T1000 (cell line): ENCODE data around the gene HM13.
A peak's percentile ranks its signal among the peaks of the same experiment; 100 is the strongest.
"Not testable (repeated sequence)": the region's sequence is repeated elsewhere in the genome, so short reads cannot be mapped to it uniquely, and the experiment has no call there.

Source experiments
- DNase-seq: peaks from one replicate; lab custom pipeline; 2025; ENCODE audit warnings: mixed read lengths; lab: John Stamatoyannopoulos, UW

Gene HM13

DNA sequence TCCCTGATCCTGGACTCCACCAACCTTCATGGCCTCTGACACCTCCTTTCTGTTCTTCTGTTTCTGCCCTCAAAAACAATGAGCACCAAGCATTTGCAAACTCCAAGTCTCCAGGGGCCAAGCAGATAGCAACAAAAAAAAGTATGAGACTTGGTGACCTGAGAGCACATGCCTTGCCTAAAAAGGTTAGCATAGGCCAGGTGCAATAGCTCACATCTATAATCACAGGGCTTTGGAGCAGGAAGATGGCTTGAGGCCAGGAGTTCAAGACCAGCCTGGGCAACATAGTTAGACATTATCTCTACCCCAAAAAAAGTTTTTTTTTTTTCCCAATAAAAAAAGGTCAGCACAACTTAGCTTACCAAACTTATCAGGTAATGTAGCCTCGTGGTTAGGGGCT, 13.7 kb upstream of the HM13 start:
- no peak for DNase-seq

DNA sequence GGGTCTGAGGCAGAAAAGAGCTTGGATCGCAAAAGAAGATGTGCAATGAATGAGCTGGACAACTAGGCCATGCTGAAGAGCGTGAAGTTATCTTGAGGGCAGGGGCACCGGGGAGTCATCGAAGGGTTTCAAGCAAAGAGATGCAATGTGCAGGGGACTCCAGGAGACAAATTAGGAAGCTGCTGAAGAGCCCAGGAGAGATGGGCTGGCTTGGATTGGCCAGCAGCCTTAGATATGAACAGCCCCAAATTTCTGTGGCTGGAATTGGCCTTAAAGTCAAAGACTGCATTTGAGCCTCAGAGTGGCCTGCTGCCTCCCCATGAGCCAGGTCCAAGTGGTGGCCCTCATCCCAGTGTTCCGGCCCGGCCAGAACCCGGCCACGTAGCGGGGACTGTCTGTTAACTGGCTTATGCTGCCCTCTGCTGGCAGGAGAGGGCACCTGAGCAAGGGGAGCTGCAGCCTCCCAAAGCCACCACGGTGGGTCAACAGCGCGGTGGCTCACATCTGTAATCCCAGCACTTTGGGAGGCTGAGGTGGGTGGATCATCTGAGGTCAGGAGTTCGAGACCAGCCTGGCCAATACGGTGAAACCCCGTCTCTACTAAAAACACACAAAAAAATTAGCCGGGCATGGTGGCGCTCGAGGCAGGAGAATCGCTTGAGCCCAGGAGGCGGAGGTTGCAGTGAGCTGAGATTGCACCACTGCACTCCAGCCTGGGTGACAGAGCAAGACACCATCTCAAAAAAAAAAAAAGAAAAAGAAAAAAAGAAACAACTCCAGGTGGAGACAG, 11.2 kb upstream of the HM13 start:
- peak; percentile 22 for DNase-seq

DNA sequence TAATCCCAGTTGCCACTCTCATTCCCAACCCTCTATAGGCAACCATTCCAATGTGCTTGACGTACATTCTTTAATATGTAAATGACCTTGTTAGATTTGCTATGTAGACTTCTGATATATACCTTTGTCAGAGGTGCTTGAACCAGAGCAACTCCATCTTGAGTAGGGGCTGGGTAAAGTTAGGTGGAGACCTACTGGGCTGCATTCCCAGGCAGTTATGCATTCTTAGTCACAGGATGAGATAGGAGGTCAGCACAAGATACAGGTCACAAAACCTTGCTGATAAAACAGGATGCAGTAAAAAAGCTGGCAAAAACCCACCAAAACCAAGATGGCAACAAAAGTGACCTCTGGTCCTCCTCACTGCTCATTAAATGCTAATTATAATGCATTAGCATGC, 8.3 kb upstream of the HM13 start:
- DNase-seq = no peak

DNA sequence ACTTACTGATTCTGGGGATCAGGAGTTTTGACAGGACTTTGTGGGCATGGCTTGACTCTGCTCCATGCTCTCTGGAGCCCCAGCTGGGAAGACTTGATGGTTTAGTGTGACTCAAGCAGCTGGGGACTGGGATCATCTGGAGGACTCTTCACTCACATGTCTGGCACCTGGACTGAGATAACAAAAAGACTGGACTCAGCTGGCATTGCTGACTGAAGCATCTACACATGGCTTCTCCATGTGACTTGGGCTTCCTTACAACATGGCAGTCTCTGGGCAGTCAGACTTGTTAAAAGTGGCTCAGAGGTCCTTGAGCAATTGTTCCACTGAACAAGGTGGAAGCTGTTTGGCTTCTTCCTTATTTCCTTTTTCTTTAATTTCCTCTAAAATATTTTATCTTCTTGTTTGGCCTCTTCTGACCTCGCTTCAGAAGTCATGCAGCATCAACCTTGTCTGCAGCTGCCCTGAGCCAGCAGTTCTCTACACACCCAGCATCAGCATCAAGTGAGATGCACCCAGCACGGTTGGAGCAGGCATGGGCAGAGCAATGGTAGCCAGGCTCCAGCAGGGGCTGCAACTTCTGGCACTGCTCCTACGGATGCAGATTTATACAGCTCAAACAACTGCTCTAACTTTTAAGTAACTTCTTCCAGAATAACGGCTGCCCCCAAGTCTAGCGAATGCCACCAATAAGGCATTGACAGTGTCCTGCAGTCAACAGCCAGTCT, 5.6 kb upstream of the HM13 start:
- DNase-seq = no peak

DNA sequence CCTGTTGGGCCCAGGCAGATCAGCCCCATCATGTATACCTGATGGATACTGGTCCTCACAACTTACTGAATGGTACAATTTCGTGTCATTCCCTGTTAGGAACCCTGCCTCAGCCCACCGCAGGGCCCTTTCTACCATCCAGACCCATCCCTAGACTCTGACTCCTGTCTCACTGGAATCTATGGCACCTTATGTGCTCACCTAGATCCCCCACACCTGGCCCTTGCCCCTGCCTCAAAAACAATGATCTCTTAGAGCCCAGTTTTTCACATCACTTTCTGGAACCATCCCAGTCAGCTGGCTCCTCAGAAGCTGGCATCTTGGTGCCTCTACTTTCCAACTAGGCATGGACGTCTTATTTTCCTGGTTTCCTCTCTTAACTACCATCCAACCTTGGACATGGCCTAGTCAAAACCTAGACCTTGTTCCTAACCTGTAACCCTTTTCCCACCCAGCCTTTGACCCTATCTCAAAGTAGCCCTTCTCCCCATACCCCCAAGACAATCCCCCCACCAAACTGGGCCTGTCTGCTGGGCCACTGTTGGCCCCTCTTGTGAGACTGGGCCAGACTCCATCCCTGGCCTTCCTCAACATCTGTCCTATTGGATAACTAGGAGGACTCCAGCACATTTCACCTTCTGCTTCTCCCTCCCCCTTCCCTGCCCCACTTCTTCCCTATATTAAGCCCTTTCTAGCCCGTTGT, 981 bp downstream of the HM13 start:
- no peak for DNase-seq

DNA sequence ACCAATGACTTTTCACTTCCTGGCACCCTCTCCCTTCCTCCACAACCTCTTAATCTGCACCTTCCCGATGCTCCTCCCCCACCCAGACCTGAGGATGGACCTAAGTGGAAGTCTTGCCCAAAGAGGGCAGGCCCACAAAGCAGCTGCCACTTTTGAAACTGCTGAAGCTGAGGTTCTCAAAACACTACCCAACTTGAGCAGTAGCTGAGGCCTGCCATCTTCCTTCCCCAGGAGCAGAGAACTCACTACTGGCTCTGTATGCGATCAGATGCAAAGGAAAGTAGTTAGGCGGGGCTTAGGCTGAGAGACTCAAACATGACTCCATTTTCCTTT, 1.5 kb downstream of the HM13 start:
- DNase-seq = no peak

DNA sequence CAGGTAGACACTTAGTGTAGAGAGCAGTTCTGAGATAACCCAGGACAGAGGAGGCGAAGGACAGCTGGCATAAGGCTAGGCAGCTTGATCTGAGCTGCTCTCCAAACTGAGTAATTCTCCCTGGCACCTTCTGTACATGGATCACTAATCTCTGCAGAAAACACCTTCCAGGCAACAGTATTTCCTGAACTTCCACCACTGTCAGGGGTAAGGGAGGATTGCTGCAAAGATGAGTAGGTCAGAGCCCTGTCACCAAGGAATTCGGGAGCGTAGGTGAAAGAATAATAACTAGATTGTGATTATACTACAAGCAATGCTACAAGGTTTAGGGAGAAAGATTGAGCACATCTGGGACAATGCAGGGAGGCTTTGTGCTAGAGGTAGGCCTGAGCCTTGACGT, 1.9 kb downstream of the HM13 start:
- DNase-seq = no peak

DNA sequence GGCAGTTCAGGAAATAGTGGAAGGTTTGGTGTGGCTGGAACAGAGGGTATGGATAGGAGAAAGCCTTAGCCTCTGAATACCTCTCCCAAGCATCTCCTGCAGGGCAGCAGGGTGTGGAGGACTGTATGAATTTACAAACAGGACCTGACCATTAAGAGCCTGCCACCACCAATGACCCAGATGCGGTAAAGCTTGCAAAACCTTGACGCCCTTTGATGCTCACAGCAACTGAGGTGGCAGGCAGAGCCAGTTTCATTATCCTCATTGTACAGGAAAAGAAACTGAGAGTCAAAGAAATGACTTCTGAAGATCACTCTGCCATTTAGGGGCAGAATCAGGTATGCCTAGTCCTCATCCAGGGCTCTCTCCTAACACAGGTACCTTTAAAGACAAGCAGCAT, 2.4 kb downstream of the HM13 start:
- DNase-seq = no peak

DNA sequence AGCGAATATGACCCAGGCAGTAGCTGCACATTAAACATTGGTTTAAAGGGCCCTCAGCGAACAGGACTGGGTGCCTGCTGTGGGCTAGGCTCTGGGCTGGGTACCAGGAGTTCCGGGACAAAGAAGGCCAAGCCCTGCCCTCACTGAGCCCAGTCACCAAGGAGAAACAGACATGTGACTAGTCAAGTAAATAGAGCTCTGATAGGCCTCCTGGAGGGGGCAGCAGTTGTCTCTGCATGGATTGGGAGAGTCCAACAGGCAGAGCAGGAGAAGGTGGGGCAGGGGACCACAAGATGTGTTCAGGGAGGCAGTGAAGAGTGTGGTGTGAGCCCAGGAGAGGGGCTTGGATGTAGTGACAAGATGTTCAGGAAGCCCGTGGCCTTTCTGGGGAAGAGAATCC, 3.1 kb downstream of the HM13 start:
- no peak for DNase-seq

DNA sequence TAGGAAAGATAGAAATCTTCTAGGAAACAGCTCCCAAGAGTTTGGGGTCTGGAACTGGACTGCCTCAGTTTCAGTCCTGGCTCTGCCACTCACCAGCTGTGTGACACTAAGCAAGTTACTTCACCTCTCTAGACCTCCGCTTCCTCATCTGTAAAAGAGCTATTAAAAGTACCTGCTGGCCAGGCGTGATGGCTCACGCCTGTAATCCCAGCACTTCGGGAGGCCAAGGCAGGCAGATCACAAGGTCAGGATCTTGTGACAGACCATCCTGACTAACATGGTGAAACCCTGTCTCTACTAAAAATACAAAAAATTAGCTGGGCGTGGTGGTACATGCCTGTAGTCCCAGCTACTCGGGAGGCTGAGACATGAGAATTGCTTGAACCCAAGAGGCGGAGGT, 7.0 kb downstream of the HM13 start:
- not testable (repeated sequence) for DNase-seq

DNA sequence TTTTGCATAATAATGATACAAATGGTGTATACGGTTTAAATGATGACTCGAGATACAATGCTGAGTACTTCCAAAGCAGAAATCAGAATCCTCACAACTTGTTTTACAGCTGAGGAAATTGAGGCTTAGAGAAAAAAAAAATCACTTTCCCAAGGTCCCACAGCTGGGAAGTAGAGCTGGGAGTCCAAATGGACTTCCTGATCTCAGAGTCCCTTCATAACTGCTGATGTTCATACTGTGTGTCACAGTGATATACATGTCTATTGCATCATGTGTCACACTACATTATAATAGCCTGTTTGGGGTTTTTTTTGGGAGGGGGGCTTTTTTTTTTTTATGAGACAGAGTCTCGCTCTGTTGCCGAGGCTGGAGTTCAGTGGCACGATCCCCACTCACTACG, 8.5 kb downstream of the HM13 start:
- DNase-seq = no peak

DNA sequence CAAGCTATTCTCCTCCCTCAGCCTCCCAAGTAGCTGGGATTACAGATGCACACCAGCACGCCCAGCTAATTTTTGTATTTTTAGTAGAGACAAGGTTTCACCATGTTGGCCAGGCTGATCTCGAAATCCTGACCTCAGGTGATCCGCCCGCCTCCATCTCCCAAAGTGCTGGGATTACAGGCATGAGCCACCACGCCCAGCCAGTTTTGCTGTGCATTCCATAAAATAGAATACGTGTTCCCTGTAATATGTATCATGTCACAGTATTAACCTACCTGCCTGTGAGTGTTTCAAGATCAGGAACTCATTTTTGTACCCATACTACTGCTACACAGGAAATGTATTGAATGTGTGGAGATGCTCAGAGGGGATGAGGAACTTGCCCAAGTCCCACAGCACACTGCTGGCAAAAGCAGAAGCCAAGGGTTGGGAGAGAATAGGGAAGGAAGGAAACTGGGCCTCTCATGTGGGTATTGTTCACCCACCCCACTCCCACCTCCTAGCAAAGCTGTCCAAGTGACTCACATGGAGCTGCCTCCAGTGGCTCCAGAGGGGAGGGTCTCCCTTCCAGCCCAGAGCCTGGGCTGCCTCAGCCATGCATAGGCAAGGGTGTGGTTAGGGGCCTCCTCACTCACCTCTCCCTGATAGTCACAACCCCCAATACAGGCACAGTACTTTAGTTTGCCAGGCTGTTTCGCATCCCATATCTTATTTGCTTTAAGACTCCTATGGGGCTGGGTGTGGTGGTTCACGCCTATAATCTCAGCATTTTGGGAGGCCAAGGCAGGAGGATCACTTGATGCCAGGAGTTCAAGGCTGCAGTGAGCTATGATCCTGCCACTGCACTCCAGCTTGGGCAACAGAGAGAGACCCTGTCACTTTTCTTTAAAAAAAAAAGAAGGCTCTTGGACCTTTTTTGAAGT, 9.4 kb downstream of the HM13 start:
- no peak for DNase-seq

DNA sequence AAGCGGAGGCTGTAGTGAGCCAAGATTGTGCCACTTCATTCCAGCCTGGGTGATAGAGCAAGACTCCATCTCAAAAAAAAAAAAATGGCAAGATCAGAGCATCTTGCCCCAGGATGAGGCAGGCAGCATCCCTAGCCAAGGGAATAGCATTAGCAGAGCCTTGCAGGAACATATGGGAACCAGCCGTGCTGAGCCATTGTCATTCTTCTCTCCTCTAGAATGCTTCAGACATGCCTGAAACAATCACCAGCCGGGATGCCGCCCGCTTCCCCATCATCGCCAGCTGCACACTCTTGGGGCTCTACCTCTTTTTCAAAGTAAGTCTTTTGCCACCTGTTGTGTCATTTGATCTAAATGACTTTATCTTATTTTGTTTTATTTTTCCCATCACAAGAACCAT, 13.0 kb downstream of the HM13 start:
- no peak for DNase-seq

DNA sequence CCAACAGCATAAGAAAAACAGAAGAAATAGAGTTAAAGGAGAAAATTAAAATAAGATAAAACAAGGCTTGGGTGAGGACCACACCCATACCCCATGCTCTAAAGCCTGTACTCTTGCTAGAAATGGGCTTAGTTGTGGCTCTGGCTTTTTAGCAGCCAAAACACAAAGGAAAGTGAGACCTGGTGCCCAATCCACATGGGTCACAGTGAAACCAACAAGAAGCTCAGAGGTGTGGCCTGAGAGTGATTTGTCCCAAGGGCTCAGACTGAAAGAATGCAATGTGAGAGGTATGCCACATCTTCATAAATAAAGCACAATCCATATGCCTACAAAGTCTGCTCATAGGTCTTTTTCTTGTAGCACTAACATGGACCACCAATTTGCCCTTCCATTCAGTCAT, 21.1 kb downstream of the HM13 start:
- no peak for DNase-seq

DNA sequence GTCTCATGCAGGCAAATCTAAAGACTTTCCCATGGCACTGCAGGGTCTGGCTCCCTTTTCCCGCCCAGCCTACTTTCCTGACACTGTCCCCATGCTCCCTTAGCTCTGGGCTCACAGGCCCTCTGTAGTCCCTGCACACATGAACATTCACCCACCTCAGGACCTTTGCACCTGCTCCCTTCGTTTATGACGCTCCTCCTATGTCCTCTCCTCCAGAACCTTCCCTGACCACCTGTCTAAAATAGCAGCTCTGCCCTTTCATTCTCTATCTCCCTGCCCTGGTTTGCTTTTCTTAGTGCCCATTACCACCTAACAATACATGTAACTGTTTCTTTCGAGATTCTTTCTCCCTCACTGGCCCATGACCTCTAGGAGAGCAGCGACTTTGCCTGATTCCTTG, 22.3 kb downstream of the HM13 start:
- DNase-seq = no peak

DNA sequence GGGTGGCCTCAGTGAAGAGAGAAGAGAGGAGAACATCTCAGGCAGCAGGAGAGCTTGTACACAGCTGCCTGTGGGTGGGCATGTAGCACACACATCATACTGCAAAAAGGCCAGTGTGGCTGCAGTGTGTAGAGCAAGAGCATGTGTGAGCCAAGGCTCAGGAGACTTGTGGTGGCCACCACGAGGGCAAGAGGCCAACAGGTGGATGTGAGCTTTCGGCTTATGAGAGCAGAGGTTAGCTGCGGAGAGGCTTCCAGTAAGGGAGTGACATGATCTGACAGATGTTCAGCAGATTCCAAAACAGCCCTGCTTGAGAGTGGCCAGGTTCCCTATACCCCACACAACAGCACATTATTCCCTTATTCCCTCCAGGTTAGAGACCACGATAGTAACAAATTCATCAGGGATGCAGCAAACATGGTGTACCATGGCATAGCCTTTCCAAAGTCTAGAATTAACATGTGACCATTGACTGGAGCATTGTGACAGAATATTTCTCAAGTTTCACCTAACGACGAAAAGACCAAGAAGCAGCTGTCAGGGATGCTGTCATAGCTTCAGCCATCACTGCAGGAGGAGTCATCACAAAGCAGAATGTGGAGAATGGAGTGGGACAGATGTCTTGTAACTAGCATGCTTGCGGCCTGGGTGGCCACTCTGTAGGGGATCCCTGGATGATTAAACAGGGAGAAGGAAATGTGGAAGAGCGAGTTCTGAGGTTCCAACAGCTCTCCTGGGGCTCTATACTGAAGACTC, 23.1 kb downstream of the HM13 start:
- DNase-seq = no peak

DNA sequence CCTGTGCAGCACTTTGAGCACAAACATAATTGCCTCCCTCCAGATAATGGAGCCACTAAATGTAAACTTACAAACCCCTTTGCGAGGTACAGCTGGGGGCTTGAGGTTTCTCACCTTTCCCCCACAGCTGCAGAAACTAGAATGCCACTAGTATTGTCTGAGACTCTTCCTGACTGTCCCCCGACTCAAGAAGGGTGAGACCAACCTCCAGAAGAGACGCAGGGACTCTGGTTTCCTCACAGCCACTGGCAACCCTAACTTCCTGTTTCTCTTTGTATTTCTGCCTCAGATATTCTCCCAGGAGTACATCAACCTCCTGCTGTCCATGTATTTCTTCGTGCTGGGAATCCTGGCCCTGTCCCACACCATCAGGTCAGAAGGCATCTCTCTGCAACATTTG, 23.6 kb downstream of the HM13 start:
- no peak for DNase-seq

DNA sequence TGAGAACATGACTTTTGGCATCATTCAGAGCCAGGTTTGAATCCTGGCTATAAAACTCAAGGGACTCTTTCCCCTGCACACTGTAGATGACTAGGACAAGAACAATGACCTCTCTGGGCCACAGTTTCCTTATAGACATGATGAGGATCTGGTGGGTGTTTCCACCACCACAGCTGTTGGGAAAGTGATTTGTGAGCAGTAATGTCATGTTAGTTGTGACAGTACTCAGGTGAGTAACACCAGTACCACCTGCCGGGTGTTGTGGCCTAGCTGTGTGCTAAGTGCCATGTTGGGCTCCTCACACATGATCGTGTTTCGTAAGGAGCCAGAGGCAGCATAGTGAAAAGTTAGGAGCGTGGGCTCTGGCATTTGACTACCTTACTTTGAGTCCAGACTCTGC, 24.1 kb downstream of the HM13 start:
- no peak for DNase-seq

DNA sequence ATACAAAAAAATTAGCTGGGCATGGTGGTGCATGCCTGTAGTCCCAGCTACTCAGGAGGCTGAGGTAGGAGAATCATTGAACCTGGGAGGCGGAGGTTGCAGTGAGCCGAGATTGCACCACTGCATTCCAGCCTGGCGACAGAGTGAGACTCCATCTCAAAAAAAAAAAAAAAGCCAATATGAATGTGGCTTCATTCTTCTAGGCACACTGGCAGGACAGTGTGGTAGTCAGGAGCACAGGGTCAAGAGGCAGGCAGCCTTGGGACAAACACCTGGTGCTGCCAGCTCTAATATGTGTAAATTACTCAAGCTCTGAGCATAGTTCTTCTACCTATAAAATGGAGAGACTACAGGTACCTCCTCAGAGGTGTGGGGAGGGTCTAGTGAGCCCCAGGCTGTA, 25.4 kb downstream of the HM13 start:
- DNase-seq = not testable (repeated sequence)

DNA sequence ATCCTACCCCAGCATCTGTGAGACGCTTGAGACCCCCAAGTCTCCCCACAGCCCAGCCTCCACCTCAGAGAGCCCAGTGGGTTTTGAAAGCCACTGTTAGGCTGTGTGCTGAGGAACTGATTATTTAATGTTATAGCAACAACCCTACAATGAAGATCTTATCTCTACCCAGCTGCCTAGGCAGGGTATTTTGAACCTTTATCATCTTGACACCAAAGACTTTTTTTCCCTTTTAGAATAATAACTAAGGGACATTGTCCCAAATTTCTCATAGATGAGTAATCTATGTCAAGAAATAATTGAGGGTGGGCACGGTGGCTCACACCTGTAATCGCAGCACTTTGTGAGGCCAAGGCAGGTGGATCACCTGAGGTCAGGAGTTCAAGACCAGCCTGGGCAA, 26.2 kb downstream of the HM13 start:
- DNase-seq = no peak

DNA sequence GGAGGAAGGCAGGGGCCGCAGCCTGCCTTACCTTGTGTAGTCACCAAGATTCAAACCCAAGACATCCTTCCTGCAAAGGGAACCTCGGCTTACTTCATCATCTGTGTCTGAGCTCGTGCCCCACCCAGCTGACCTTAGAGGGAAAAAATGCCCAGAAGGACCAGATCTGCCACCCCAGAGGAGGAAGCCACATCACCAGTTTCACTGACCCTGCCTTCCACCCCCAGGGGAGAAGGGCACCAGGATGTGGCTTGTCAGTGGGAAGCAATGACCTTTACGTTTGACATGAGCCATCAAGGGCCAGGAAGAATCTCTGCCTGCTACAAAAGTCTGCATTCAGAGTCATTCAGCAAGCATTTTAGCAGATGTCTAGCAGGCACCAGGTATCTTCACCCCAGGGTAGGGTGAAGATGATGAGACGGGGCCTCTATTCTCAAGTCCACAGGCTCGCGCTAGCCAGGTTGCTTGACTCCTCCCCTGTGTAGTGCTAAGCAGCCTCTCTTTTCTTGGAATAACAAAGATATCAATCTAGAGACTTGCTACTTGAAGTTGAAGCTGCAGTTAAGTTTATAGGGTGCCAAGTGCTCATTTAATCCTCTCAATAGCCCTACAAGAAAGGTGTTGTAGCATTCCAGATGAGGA, 28.1 kb downstream of the HM13 start:
- no peak for DNase-seq
